ENCODE measurements around the gene SLC22A4. TPM values are rescaled to one million over a fixed set of nuclear protein-coding genes. Genes with fewer than 3 reads are reported as not detected.

Gene SLC22A4
- total RNA-seq, 1 experiment from 2014 or later = 1.5 TPM

GRCh38 chr5:132246806-132247205 lies 47.4 kb upstream of the SLC22A4 start:
- no peak for ATAC-seq
- intact Hi-C loops (cut with micrococcal nuclease; ENCODE audit: unreplicated experiment) = no loop called here
- Histone ChIP-seq H3K4me1 (ENCODE audit: control insufficient read depth, insufficient read depth, low read length) (no peaks in the 10 kb centered on the region), H3K4me3 (ENCODE audit: low read depth in 2 of 2, low read length in 2 of 2) (no peak overlapping the region), H3K36me3 (ENCODE audit: control insufficient read depth, insufficient read depth, low read length) (no peaks in the 10 kb centered on the region), H3K9me3 (ENCODE audit: control insufficient read depth, insufficient read depth, low read depth, low read length) (peaks cover 7% of the 10 kb centered on the region; the same call in 1 of the 2 replicates), H3K27ac (ENCODE audit: low read length) (no peak overlapping the region), H3K27me3 (ENCODE audit: control insufficient read depth, insufficient read depth, low read length) (no peaks in the 10 kb centered on the region; the same call in 1 of the 2 replicates)
- DNase-seq (ENCODE audit: low read depth, low spot score) = no peak
- in situ Hi-C loops (cut with HindIII; ENCODE audit: low pct_unique_long_range_greater_than_20kb, low sequenced_read_pairs) = no loop called here
- BruUV-seq (replicated peaks) = no TSS peak
- ChIA-PET CTCF (no interaction called here), POLR2A (no interaction called here)
- TF ChIP-seq REST (IDR thresholded peaks at IDR 0.05; ENCODE audit: insufficient read depth in 1 of 2, low read depth in 2 of 2, low read length in 1 of 2) (no peak), CTCF (IDR thresholded peaks at IDR 0.05) (no peak), POLR2AphosphoS5 (IDR thresholded peaks at IDR 0.05; ENCODE audit: low read depth, low read length) (no peak), TCF7L2 (IDR thresholded peaks at IDR 0.05; ENCODE audit: low read depth, low read length) (no peak), SIN3A (IDR thresholded peaks at IDR 0.05; ENCODE audit: borderline replicate concordance, insufficient read depth, low read depth, low read length) (no peak)

- CTCF ChIA-PET = interaction anchor here (1.5 kb wide), 1 partner anchor 12 kb away, joined by 6 read pairs; no protein-coding TSS in a partner anchor
- BruUV-seq (replicated peaks) = no TSS peak
Measured at GRCh38 chr5:132250547-132250946, 43.6 kb upstream of the SLC22A4 start.

More at GRCh38 chr5:132250547-132250946, 43.6 kb upstream of the SLC22A4 start:
- H3K36me3 ChIP-seq (ENCODE audit: control insufficient read depth, insufficient read depth, low read length) = no peaks in the 10 kb centered on the region
- POLR2A ChIA-PET = no interaction called here
- in situ Hi-C loops (cut with HindIII; ENCODE audit: low pct_unique_long_range_greater_than_20kb, low sequenced_read_pairs) (no loop called here), intact Hi-C loops (cut with micrococcal nuclease; ENCODE audit: unreplicated experiment) (no loop called here)
- ATAC-seq (no peak), DNase-seq (ENCODE audit: low read depth, low spot score) (no peak)
- TF ChIP-seq CTCF (IDR thresholded peaks at IDR 0.05) (no peak), REST (IDR thresholded peaks at IDR 0.05; ENCODE audit: insufficient read depth in 1 of 2, low read depth in 2 of 2, low read length in 1 of 2) (no peak), SIN3A (IDR thresholded peaks at IDR 0.05; ENCODE audit: borderline replicate concordance, insufficient read depth, low read depth, low read length) (no peak), TCF7L2 (IDR thresholded peaks at IDR 0.05; ENCODE audit: low read depth, low read length) (no peak), POLR2AphosphoS5 (IDR thresholded peaks at IDR 0.05; ENCODE audit: low read depth, low read length) (no peak)
- H3K27me3 ChIP-seq (ENCODE audit: control insufficient read depth, insufficient read depth, low read length) = no peaks in the 10 kb centered on the region; the same call in 1 of the 2 replicates
- no peak overlapping the region for H3K4me3 ChIP-seq (ENCODE audit: low read depth in 2 of 2, low read length in 2 of 2)
- peaks cover 7% of the 10 kb centered on the region; the same call in 1 of the 2 replicates for H3K9me3 ChIP-seq (ENCODE audit: control insufficient read depth, insufficient read depth, low read depth, low read length)
- no peak overlapping the region for H3K27ac ChIP-seq (ENCODE audit: low read length)
- no peaks in the 10 kb centered on the region for H3K4me1 ChIP-seq (ENCODE audit: control insufficient read depth, insufficient read depth, low read length)

Data from Panc1 (cell line).